Measurements from ENCODE around the gene ITPRIPL2.

ITPRIPL2 gene

DNA sequence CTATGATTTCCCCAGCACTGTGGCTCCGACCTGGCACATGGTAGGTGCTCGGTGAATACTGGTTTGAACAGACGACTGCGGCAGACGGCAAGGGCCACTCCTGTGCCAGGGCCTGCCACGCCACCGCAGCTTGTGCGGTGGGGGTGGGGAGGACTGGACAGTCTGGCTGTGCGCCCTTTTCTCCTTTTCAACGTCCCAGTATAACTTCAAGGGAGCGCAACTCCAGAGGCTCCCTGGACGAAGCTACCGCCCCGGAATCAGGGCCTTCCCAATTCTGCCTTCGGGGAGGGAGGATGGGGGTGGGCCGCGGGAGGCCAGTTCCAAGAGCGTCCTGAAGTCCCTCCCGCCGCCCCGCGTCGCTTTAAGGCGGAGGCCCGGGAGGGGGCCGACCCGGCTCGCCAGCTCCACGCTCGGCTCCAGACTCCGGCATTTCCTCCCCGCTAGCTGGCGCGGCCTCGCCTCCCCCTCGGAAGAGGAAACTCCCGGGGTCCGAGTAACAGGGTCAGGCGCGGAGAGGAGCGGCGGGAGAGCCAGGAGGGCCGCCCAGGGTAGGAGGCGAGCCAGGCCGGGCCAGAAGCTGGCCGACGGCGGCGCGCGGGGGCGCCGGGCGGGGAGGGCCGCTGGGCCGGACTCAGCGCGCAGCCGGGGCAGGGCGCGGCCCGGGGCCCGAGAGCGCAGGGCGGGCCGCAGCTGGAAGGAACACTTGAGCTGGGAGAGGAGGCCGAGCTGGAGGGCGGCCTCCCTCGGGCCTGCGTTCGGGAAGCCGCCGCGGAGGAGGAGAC is at the start of gene ITPRIPL2:
ITPRIPL2 (plus strand) TSS at position 388 of the 782 bp plus-strand sequence. CDS start 498 bp downstream, outside the sequence.
- peak within 1 kb of the TSS; percentile 71 for H3K4me3 ChIP-seq (ENCODE audit: control insufficient read depth, low read depth, low read length)
- peak; percentile 91 for DNase-seq (ENCODE audit: low read depth)
- TF ChIP-seq CTCF (conservative IDR thresholded peaks at IDR 0.05; ENCODE audit: control insufficient read depth, insufficient read depth, low read depth, low read length) = no peak

DNA sequence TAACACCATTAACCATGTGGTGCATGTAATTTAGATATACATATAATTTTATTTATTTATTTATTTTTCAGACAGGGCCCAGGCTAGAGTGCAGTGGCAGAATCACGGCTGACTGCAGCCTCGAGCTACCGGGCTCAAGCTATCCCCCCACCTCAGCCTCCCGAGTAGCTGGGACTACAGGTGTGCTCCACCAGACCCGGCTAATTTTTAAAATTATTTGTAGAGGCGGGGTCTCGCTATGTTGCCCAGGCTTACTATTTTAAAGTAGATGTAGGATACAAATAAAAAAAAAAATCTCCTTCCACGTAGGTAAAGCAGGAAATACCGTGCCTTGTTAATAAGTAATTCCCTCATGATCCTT is 46.8 kb upstream of the ITPRIPL2 start:
- no peak for TF ChIP-seq CTCF (conservative IDR thresholded peaks at IDR 0.05; ENCODE audit: control insufficient read depth, insufficient read depth, low read depth, low read length)
- H3K4me3 ChIP-seq (ENCODE audit: control insufficient read depth, low read depth, low read length) = peak overlapping the region; percentile 19
- no peak for DNase-seq (ENCODE audit: low read depth)

DNA sequence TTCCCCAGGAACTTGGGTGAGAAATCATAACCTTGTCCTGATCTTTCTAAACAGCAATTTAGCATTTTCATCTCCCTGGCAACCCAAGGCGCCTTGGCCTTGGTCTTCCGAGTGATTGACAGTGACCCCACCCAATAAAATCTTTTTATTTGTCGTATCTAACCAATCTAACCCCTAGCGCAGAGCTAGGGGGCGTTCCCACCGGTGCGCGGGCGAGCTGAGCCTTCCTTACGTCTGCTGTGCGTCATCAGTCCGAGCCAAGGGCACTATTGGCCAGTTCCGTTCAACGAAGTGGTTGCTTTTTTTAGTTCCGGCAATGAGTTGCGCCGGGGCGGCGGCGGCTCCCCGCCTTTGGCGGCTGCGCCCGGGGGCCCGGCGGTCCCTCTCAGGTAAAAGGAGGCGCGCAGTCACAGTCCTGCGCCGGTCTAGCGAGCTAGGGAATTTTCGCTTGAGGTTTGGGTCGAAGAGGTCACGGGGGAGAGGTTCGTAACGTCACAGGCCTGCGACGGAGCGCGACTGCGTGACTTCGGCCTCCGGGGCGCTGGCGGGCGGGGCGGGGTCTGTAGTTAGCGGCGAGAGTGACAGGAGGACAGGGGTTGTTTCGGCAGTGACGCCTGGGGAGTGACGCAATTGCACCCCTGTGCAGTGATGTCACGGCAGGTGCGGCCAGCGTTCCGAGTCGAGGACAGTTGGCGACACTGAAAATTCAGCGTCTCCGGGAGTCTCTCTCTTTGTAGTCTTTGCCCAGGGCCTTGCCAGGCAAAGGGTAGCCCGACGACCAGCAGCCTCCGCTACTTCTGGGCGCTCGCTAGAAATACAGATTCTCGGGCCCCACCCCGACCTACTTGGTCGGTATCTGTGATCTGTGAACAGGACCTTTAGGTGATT is 46.2 kb upstream of the ITPRIPL2 start, which contains the start of gene COQ7:
COQ7 (plus strand) TSS at position 266 of the 888 bp plus-strand sequence; CDS start at position 317, 51 bp downstream.
- TF ChIP-seq CTCF (conservative IDR thresholded peaks at IDR 0.05; ENCODE audit: control insufficient read depth, insufficient read depth, low read depth, low read length) = no peak
- peak within 1 kb of the TSS; percentile 91 for H3K4me3 ChIP-seq (ENCODE audit: control insufficient read depth, low read depth, low read length)
- peak; percentile 100 for DNase-seq (ENCODE audit: low read depth)

DNA sequence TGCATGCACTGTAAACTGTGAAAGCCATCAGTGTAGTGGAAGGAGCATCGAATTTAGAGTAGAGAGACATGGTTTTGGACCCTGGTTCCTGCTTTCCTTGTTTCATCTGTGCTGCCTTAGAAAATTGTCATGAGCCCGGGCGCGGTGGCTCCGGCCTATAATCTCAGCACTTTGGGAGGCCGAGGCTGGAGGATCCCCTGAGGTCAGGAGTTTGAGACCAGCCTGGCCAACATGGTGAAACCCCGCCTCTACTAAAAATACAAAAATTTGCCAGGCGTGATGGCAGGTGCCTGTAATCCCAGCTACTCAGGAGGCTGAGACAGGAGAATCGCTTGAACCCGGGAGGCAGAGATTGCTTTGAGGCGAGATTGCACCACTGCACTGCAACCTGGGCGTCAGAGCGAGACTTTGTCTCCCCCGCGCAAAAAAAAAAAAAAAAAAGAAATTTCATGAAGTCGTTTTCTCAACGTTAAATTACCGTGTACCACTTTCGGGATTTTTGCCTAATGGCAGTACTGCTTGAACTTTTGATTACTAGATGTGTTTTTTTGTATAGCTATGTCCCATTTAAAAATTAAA is 45.4 kb upstream of the ITPRIPL2 start:
- TF ChIP-seq CTCF (conservative IDR thresholded peaks at IDR 0.05; ENCODE audit: control insufficient read depth, insufficient read depth, low read depth, low read length) = no peak
- peak overlapping the region; percentile 91 for H3K4me3 ChIP-seq (ENCODE audit: control insufficient read depth, low read depth, low read length)
- DNase-seq (ENCODE audit: low read depth) = no peak

GRCh38 chr16:19071811-19072777 is 41.7 kb upstream of the ITPRIPL2 start:
- DNase-seq (ENCODE audit: low read depth) = peak; percentile 58
- peak; percentile 83 for TF ChIP-seq CTCF (conservative IDR thresholded peaks at IDR 0.05; ENCODE audit: control insufficient read depth, insufficient read depth, low read depth, low read length)
- H3K4me3 ChIP-seq (ENCODE audit: control insufficient read depth, low read depth, low read length) = no peak overlapping the region

Data from fibroblast of mammary gland (primary cell).